GM18526 (cell line): Measurements from ENCODE around the gene PRPSAP1.

Experiments
- POLR2A ChIP-seq: IDR thresholded peaks from 3 replicates; pipeline ENCODE4 v1.6.1; 2011; ENCODE audit not compliant: insufficient read length; ENCODE audit errors: extremely low read depth

Gene PRPSAP1

DNA sequence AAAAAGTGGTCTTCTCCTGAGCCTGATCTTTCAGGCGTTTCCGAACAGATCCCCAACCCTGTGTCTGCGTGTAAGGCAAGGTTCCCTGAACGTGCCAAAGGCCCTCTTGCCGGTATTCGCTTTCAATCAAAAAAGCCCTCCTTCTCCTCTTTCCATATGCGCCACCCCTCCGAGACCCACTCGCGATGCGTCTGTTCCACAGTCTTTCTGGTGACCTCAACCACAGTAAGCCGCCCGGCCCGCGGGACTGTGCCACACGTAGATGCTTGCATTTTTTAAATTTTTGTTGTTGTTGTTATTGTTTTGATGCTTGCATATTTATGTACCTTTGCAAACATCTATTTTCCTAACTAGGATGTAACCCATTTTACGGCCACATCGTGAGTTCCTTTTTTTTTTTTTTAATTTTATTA, 607 bp upstream of the PRPSAP1 start:
- no peak for TF ChIP-seq POLR2A

DNA sequence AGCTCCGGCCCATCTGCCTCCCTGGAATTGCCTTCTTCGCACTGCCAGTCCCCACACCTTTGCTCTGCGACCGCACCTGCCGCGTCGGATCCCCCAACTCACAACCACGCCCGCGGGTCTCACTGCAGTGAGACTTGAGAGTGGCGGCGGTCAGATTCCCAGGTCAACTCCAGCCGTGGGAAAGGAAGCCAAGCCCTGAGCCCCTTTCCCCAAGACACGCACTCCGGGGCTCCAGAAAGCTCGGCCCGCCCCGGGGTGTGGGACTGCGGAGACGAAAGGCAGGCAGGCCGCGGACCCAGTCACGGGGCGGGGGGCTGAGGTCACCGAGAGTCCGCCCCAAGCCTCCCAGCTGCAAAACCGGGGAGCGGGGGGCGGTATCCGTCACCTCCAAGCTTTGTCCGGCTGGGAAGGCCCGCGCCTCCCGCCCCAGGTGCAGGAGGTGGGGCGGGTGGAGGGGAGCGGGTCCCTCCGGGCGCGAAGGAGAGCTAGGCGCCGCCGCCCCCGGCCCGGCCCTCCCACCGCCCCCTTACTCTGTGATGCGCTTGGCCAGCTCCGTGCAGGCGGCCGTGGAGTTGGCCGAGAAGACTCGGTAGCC, 615 bp downstream of the PRPSAP1 start:
- no peak for TF ChIP-seq POLR2A

DNA sequence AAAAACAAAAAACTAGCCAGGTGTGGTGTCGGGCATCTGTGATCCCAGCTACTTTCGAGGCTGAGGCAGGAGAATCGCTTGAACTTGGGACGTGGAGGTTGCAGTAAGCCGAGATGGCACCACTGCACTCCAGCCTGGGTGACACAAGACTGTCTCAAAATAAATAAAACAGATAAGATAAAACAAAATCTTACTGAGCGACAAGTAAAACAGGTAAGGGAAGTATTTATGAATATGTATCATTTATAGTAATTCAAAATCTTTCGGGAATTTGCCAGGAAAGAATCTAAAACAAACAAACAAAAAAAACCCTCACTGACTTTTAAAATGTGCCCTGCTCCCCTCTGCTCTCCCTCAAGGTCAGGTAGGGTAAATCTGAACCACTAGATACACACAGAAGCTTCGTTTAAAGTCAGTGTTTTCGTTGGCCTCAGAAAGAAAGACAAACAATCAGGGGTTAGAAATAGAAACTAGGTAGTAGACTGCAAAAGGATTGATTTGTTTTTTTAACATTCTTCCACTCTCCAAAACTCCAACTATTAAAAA, 2.1 kb downstream of the PRPSAP1 start:
- no peak for TF ChIP-seq POLR2A

DNA sequence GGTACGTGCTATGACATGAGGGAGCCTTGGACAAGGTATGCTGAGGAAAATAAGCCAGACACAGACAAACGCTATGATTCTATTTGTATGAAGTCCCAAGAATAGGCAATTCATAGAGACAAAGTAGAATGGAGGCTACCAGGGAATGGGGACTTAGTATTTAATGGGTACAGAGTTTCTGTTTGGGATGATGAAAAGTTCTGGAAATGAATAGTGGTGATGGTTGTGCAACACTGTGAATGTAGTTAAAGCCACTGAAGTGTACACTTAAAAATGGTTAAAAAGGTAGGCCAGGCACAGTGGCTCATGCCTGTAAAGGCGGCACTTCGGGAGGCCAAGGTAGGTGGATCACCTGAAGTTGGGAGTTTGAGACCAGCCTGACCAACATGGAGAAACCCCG, 3.3 kb downstream of the PRPSAP1 start:
- no peak for TF ChIP-seq POLR2A

DNA sequence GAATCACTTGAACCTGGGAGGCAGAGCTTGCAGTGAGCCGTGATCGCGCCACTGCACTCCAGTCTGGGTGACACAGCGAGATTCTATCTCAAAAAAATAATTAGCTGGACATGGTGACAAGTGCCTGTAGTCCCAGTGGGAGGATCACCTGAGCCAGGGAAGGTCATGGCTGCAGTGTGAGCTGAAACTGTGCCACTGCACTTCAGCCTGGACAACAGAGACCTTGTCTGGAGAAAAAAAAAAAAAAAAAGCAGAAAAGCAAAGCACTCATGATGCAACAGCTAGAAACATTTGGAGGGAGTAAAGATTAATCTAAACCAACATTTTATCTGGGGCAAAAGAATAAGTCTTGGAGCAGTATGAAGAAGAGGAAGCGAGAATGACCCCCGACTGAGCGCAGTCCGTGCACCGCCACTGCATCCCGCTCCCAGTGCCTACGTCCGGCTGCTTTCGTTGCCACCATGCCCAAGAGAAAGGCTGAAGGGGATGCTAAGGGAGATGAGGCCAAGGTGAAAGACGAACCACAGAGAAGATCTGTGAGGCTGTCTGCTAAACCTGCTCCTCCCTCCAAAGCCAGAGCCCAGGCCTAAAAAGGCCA, 8.2 kb downstream of the PRPSAP1 start:
- no peak for TF ChIP-seq POLR2A

DNA sequence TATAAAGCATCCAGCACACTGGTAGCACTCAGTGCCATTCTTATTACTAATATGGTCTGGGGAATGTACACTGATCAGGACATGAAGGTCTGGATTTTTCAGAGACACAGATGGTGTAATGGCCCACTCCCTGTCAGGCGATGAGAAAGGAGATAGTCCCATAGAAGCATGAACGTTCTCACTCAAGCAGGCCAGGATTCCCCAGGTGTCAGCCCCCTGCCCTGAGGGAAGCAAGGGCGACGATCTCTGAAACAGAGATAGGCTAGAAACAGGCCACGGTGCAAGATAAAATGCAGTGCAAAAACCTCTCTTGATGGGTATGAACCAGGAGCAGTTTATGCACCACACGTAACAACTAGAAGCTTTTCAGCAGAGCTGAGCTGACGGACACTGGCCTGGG, 10.6 kb downstream of the PRPSAP1 start:
- TF ChIP-seq POLR2A = no peak

DNA sequence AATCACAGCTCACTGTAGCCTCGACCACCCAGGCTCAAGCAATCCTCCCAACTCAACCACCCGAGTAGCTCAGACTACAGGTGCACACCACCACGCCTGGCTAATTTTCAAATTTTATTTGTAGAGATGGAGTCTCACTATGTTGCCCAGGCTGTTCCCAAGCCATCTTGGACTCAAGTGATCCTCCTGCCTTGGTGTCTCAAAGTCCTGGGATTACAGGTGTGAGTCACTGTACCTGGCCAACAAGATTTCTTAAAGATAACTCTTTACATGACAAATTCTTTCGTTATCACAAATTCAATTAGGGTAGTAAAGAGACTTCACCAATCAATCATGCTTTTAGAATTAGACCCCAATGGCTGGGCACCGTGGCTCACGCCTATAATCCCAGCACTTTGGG, 12.4 kb downstream of the PRPSAP1 start:
- TF ChIP-seq POLR2A = no peak

DNA sequence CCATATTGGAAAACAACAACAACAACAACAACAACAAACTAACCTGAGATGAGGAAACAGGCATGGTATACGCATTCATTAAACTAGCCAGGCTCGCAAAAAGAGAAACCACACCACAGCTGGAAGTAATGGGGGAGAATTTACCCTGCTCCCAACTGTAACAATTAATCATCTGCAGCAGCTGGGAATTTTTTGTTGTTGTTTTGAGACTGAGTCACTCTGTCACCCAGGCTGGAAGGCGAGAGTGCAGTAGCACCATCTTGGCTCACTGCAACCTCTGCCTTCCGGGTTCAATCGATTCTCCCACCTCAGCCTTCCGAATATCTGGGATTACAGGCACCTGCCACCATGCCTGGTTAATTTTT, 16.3 kb downstream of the PRPSAP1 start:
- no peak for TF ChIP-seq POLR2A

DNA sequence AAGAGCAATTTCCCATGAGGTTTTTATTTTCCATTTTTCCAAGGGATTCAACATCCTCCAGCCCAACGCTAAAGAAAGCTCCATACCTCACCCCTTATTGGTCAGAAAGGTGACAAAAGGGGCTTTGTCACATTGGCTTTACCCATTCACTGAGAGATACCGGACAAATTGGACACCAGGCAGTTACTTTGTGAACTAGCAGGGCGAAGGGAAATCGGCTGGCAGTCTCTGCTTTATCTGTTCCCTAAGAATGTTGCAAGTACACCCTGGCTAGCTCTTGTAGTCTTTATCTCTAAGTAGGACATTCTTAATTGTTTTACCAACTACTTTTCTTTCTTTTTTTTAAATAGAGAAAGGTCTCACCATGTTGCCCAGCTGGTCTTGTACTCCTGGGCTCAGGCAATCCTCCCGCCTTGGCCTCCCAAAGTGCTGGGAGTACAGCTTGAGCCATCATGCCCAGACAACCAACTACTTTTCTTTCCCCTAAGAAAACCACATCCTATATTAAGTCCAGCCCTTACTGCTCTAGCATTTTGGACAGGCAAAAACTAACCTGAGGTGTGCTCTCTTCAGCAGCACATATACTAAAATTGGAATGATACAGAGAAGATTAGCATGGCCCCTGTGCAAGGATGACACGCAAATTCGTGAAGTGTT, 16.8 kb downstream of the PRPSAP1 start:
- no peak for TF ChIP-seq POLR2A

DNA sequence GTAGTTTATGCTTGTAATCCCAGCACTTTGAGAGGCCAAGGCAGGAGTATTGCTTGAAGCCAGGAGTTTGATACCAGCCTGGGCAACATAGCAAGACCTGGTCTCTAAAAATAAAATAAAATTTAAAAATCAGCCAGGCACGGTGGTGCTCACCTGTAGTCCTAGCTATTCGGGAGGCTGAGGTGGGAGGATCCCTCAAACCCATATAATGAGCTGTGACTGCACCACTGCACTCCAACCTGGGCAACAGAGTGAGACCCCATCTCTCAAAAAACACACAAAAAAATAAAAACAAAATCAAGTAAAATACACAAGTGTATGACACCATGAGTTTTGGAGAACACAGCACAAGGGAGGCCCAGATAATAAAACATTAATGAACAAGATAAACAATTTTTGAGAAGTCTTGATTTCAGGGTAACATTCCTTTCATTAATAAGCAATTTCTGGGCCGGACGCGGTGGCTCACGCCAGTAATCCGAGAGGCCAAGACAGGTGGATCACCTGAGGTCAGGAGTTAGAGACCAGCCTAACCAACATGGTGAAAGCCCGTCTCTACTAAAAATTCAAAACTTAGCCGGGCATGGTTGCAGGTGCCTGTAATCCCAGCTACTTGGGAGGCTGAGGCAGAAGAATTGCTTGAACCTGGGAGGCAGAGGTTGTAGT, 17.9 kb downstream of the PRPSAP1 start:
- no peak for TF ChIP-seq POLR2A

DNA sequence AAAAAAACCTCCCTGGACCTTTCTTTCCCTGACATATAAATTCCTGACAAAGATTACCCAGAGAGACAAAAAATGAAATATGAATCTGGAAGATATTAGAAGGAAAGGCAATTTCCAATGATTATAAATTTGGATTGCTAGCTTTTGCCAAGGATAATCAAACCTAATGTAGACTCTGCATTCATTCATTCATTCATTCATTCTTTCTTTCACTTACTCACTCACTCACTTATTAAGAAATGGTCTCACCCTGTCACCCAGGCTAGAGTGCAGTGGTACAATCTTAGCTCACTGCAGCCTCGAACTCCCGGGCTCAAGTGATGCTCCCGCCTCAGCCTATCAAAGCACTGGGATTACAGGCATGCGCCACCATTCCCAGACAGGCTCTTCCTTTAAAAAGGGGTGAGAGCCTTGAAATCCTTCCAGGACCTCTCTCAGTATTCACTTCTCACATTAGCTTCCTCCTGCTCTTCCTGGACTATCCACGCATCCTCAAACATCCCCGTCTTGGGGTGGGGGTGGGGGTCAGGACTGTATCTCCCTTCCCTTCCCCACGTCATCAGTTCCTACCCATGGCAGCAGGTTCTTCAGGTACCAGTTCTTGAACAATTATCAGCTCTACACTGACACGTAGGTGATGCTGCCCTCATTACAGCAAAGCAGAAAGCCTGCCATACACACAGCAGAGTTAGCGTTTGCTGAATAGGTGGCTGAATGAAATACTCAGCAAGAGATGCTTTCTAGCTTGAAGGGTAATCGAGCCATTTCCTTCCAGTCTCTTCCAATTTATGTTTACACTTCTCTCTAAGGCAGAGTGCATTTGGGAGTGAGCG, 19.8 kb downstream of the PRPSAP1 start:
- no peak for TF ChIP-seq POLR2A

DNA sequence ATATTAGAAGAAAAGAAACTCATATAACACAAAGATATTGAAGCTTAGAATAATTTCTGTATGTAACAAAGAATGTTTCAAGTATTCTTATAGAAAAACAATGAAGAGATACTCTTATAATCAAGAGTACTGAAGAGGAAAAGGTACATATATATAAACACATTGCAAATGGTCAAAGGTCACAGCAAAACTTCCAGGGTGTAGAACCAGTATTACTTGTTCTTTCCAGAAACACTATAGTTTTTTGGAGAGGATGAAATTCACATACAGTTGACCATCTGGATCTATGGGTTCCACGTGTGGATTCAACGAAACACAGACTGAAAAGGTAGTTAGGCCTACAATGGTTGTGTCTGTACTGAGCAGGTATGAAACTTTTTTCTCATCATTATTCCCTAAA, 22.6 kb downstream of the PRPSAP1 start:
- TF ChIP-seq POLR2A = no peak

DNA sequence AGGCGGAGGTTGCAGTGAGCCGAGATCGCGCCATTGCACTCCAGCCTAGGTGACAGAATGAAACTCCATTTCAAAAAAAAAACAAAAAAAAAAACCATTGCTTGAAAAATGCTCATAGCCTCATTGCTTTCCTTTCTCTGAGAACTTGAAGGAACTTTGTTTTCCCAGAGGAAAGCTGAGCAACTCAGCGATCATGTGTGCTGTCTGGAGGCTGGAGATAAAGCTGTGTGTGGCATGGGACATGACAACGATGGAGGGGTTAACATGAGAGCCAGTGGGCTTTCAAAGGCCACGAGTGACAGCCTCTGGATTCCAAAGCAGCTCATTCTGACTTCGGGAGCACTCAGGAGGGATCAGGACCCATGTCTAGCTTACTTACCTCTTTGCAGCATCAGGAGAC, 24.1 kb downstream of the PRPSAP1 start:
- TF ChIP-seq POLR2A = no peak

DNA sequence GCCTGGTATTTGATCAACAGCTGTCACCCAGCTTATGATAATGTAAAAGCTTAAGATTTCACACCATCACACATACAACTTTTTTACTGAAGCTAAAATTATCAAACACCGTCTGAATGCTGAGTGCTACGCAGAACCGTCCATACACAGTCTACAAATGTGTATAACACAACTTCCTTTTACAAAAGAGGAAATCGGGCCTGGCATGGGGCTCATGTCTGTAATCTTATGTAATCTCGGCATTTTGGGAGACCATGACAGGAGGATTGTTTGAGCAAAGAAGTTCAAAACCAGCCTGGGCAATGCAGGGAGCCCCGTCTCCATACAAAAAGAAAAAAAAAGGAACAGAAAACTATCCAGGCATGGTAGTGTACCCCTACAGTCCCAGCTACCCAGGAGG, 26.0 kb downstream of the PRPSAP1 start:
- no peak for TF ChIP-seq POLR2A

DNA sequence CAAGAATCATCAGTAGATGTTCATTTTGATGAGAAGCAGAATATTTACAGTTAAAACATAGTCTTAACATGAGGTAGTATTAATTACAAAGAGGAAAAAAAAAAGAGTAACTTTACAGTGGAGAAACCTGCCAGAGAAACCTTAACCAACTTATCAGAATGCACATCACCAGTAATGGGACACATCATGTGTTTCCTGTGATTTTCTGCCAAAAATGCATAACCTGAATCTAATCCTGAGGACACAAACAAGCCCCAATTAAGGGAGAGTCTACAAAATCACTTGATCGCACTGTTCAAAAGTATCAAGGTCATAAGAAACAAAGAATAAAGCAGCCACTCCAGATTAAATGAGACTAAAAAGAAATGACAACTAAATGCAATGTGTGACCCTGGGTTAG, 27.4 kb downstream of the PRPSAP1 start:
- no peak for TF ChIP-seq POLR2A

DNA sequence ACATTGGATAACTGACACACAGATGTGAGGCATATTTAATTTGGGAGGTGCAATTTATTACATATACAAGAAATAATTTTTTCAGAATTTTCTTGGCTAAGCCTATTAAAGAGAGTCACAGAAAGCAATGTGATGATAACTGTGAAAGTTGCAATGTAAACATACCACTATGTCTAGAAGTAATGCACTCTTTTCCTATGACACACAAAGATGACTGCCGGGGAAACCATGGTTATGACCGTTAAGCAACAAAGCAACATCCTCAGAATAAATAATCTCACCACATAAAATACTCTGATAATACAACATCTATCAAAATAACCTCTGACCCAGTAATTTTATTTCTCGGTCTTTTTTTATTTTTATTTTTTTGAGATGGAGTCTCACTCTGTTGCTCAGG, 35.1 kb downstream of the PRPSAP1 start:
- TF ChIP-seq POLR2A = no peak

DNA sequence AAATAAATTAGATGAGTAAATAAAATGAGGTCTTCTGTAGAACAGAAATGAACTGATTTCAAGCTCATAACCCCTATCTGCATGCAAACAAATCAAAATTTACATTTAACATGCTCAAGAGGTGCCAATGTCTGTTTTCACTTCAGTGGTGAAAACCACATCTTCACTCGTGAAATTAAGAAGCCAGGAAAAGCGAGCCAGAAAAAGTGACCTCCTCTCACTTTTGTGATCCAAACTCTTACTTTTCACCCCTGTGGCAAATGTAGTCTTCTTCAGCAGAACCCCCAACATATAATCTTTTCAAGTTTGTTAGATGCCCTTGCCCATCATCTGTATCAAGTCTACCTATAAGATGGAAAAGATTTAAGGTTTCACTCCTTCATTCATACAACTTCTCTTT, 36.2 kb downstream of the PRPSAP1 start:
- no peak for TF ChIP-seq POLR2A
